HG03342 (cell line): ENCODE measurements around the gene AUTS2.

Source experiments
- ATAC-seq: cut with Tn5 transposase; IDR thresholded peaks from one replicate; pipeline ENCODE4 v1.9.1; 2021; ENCODE audit warnings: mild to moderate bottlenecking, moderate library complexity; ENCODE audit not compliant: unreplicated experiment

AUTS2 gene

GRCh38 chr7:70649323-70649722 is 1051.0 kb downstream of the AUTS2 start:
- ATAC-seq: no peak

GRCh38 chr7:70654146-70654545 is 1055.9 kb downstream of the AUTS2 start:
- no peak for ATAC-seq

GRCh38 chr7:70654979-70655378 is 1056.7 kb downstream of the AUTS2 start:
- ATAC-seq: no peak

DNA sequence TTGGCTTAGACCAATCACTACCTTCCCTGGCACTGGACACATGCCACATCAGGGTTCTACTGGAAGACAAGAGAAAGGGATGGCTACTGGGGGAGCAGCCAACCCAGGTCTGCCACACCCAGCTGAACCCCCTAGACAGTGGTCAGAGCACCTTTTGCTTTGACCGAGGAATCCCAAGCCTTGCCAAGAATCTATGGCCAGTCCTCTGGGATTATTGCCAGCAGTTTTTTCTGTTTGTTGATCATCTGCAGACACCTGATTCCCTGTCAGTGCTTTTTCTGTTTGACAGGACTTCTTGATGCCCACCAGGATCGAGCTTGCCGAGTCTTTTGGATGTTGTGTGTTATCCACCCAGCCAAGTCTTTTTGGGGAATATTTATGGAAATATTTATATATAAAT is 1057.4 kb downstream of the AUTS2 start:
- no peak for ATAC-seq

GRCh38 chr7:70657571-70657970 is 1059.3 kb downstream of the AUTS2 start:
- no peak for ATAC-seq

GRCh38 chr7:70657989-70658632 is 1059.8 kb downstream of the AUTS2 start:
- ATAC-seq: no peak

- no peak for ATAC-seq
Observed at GRCh38 chr7:70659263-70659662, 1061.0 kb downstream of the AUTS2 start.

DNA sequence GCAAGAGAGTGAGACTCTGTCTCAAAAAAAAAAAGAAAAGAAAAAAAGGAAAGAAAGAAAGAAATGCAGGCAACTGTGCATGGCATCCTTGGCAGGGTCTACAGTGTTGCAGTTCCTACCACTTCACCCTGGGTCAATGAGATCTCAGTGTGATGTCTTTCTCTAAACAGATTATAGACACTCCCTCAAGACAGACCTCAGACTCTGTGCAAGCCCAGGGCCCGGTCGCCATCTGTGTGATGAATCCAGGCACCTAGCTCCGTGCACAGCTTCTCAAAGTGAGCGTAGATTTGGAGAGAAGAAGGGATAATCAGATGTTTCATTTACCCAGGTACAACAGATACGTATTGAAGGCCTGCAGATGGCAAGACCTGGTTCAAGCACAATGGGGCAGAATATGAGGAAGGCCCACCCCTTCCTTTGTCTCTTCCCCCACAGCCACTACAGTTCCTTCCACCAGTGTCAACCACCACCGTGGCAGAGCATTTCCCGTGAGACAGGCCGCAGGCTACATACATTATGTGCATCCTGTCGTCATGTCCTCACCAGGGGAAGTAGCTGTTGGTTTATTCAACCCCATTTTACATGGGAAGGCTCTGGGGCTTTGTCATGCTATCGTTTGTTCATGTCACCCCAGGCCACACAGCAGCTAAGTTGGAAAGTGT is 1062.0 kb downstream of the AUTS2 start:
- no peak for ATAC-seq

- no peak for ATAC-seq
Observed at GRCh38 chr7:70660819-70661191, 1062.5 kb downstream of the AUTS2 start.

DNA sequence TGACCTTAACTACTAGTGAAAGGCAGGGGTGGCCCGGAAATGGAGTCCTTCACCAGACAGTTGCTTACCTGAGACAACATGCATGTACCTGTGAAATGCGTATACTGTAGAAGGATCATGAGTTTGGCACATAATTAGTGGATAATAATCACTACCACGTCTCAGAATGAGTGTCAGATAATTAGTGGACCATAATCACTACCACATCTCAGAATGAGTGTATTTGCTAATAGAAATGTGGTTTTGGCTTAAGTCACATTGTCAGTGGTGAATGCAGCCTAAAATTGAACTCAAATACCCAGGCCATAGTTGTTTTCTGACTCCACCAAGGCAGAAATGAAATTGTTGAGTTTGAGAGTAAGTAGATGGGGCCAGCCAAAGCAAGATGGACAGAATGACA is 1065.4 kb downstream of the AUTS2 start:
- ATAC-seq: no peak

- ATAC-seq: no peak
Observed at GRCh38 chr7:70665997-70666396, 1067.7 kb downstream of the AUTS2 start.

DNA sequence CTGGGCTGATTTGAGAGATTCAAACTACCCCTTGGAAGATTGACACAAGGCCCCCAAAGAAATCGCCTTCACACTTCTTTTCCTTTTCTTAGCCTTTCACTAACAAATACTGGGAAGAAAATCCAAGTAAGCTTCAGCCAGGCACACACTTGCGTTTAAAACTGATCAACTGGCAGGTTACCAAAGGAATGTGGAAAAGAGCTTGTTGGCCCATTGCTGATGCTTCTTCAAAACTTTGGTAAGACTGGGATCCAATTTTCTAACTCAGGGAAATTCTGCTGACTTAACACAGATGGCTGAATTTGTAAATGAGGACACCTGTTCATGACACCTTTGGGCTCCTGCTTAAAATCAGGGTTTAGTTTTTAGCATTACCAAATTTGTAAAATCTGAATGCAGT is 1069.1 kb downstream of the AUTS2 start:
- ATAC-seq: no peak

DNA sequence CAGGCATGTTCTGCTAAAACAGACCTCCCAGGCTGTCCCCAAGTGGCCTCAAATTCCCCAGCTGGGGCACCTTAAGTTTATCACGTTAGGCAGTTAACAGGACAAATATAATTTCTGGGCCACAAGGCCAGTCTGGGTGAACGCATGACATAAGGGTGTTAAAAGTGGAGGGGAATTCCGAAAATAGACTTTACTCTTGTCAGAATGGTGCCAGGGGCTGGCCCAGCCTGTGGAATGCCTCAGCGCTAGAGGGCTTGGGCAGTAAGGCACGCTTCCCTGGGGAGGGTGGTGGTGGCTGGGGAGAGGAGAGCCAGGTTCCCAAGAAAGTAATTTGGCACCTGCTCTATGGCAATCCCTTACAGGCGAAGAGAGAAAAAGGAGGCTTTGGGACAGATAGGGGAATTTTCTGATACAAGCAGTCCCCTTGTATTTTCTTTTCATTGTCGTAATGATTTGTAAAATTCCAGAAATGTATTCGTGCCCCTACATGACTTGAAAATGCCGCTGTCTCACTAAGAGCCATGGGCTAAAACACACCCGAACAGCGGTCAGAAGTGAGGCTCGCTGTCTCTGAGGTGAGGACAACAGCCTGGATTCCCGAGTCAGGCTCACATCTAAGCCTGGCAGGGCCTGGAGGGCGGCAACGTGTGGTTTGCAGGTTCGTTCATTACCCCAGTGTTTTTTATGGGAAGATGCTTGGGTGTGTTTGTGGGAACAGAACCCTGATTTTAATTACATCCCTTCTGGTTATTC is 1070.5 kb downstream of the AUTS2 start:
- no peak for ATAC-seq

- ATAC-seq: no peak
Observed at GRCh38 chr7:70669854-70670253, 1071.6 kb downstream of the AUTS2 start.

- ATAC-seq: no peak
Observed at GRCh38 chr7:70670288-70670687, 1072.0 kb downstream of the AUTS2 start.

DNA sequence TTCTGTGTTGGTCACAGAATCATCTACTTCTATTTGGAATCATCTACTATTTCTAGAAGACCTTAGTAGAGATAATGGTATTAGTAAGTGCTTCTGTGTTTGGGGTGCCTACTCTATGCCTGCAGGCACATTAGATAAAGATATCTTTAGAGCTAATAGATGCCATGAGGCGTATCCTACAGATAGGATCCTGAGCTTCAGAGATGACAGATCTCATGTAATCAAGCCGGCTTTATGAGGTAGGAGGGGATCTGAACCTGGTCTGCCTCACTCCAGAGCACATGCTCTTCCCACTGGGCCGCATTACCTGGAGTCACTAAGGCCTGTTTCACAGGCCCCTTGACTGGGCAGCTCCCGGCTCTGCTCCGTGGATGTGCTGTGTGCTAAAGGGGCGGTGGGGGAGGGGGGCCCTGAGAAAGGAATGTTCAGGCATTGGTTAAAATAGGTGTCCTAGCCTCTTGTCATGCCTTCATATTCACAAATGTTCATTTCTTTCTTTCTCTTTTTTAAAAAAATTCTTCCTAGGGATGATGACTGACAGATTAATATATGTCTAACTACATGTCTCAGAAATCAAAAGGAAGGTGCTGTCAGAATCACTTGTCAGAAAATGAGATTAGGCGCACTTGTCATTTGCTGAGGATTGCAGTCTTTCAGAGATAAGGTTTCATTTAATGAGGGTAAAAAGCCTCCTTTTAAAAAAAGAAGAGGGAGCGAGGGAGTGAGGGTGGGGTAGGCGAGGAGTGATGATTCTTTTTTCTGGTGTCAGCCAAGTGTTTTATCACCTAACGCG is 1075.7 kb downstream of the AUTS2 start:
- no peak for ATAC-seq

- ATAC-seq: no peak
Observed at GRCh38 chr7:70674571-70675010, 1076.3 kb downstream of the AUTS2 start.

GRCh38 chr7:70676243-70676642 is 1078.0 kb downstream of the AUTS2 start:
- ATAC-seq: no peak

DNA sequence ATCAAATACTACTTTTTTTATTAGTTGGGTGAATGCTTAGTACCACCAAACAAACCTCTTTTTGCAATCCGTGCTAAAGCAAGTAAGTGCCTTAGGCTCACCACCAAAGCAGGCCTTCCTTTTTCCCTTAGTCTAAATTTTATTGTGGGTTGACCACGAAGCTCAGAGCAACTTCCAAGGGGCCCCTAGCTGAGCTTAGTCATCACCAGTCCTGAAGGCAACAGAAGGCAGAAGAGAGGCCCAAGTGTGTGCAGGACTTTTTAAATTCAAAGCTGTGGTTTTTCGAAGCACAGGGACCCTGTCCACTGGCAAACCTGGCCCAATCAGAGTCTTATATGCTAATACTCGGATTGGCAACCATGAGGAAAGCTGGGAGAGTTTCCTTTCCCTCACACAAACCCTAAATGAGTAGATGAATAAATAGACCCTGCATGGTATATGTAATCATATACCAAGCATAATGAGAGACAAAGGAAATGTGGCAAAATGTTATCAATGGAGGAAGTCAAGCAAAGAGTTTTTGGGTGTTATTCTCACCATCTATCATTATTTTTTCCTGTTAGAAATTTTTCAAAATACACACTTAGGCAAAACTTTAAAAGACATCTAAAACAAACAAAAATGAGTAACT is 1080.5 kb downstream of the AUTS2 start:
- ATAC-seq: no peak

DNA sequence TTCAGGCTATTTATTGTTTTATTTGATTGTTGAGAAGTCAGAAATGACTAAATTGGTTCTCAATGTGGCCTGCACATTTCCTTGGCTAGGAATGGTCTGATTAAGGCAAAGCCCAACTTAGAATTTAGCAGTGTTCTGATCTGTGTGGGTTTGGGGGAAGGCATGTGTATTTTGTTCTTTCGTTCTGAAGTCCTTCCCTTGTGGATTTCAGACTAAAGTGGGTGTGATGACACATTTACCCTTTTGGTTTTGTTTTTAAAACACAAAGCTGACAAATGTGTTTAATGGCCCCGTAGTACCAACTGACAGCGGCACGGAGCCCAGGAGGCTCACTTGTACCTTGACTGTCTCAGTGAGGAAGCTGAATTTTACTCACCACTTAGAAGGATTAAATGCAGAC is 1081.4 kb downstream of the AUTS2 start:
- ATAC-seq: no peak

DNA sequence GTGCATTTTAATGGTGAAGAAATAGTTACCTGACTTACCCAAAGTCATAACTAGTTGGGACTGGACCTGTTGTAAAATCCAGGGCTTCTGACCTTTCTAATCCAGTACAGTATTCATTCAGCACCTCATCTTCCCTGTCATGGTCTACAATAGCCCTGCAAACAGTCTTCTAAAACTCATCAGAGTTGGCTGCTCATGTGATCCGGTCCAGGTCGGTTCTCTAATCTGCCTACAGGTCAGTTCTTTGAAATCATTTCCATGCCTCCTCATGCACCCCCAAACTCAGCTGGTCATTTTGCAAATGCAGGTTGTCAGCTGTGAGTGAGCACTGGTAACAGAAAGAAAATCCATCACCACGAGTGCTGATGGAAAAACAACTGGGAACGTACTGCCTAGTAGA is 1082.0 kb downstream of the AUTS2 start:
- ATAC-seq: no peak
